Muscle layer of duodenum (tissue), 2 donors: ENCODE results near the gene SPECC1.
"Not testable (repeated sequence)": the region's sequence is repeated elsewhere in the genome, so short reads cannot be mapped to it uniquely, and the experiment has no call there.

Experiments used
- H3K27ac ChIP-seq: one replicate; pipeline ENCODE4 v1.7.0; 2013; ENCODE audit warnings: mild to moderate bottlenecking, low read length
- H3K27me3 ChIP-seq: one replicate; pipeline ENCODE4 v1.7.0; 2013; ENCODE audit warnings: low read depth, mild to moderate bottlenecking, control low read depth, low read length
- H3K36me3 ChIP-seq, 2 donors: one replicate each; pipeline ENCODE4 v1.7.0; 2013; ENCODE audit warnings: low read length in 2 of 2, control low read depth in 1 of 2, mild to moderate bottlenecking in 1 of 2; ENCODE audit not compliant: insufficient read depth in 2 of 2, control insufficient read depth in 1 of 2
- H3K4me1 ChIP-seq, 2 donors: one replicate each; pipeline ENCODE4 v1.7.0; 2013; ENCODE audit warnings: low read length in 2 of 2, mild to moderate bottlenecking in 2 of 2, control low read depth in 1 of 2, moderate library complexity in 1 of 2; ENCODE audit not compliant: insufficient read depth in 2 of 2, control insufficient read depth in 1 of 2
- H3K4me3 ChIP-seq, 2 donors: one replicate each; pipeline ENCODE4 v1.7.0; 2013; ENCODE audit warnings: low read length in 2 of 2, low read depth in 1 of 2, mild to moderate bottlenecking in 1 of 2
- H3K9me3 ChIP-seq, 2 donors: one replicate each; pipeline ENCODE4 v1.7.0; 2013; ENCODE audit warnings: low read length in 2 of 2, control low read depth in 1 of 2, mild to moderate bottlenecking in 1 of 2; ENCODE audit not compliant: control insufficient read depth in 1 of 2
- donor health status: healthy.

Gene SPECC1

DNA sequence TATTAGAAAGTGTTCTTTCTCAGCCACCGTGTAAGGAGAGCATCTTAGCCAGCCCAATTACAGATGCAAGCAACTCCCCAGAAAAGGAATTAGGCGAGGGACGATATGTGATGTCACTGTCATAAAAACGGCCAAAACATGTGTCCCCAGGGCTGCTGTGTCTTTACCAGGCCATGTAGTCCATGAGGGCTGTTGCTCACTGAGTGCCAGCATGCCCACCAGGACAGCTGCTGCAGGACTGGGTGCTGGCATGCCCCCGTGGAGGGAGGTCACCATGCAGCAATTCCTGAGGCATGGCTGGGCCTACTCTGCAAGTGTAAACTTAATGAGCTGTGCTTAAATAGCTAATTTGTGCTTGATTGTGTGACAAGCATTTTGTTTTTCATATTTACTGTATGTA is 301.3 kb downstream of the SPECC1 start:
- H3K4me1 ChIP-seq = no peaks in the 10 kb centered on the region
- peaks cover 0 to 15% of the 10 kb centered on the region in 2 donors for H3K9me3 ChIP-seq
- H3K4me3 ChIP-seq = no peak overlapping the region
- no peak overlapping the region for H3K27ac ChIP-seq
- no peaks in the 10 kb centered on the region for H3K27me3 ChIP-seq
- peaks cover 0 to 12% of the 10 kb centered on the region in 2 donors for H3K36me3 ChIP-seq

DNA sequence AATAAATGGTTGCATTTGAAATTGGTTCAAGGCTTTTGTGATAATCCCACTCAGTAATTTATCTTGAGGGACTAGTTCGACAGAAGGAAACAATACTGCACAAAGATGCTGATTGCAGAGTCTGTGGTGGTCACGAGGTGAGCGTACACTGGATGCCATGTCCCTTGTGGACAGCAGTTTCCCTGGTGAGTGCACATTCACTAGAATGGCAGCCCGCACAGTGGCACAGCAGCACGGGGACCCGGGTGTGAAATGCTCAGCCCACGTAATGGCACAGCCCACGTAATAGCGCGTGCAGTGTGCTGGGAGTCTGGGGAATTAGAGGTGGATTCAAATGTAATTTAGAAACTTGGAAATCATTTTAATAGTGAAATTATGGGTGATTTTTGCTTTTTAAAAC is 304.1 kb downstream of the SPECC1 start:
- no peaks in the 10 kb centered on the region for H3K36me3 ChIP-seq
- no peak overlapping the region for H3K4me3 ChIP-seq
- H3K4me1 ChIP-seq = no peaks in the 10 kb centered on the region
- H3K9me3 ChIP-seq = no peaks in the 10 kb centered on the region
- H3K27me3 ChIP-seq = no peaks in the 10 kb centered on the region
- H3K27ac ChIP-seq = no peak overlapping the region

GRCh38 chr17:20313891-20314290 is 304.7 kb downstream of the SPECC1 start:
- Histone ChIP-seq H3K4me1 (no peaks in the 10 kb centered on the region), H3K9me3 (no peaks in the 10 kb centered on the region), H3K4me3 (no peak overlapping the region), H3K27ac (no peak overlapping the region), H3K27me3 (no peaks in the 10 kb centered on the region), H3K36me3 (no peaks in the 10 kb centered on the region)

GRCh38 chr17:20314834-20315233 is 305.7 kb downstream of the SPECC1 start:
- Histone ChIP-seq H3K9me3 (no peaks in the 10 kb centered on the region), H3K36me3 (no peaks in the 10 kb centered on the region), H3K4me3 (no peak overlapping the region), H3K27me3 (no peaks in the 10 kb centered on the region), H3K27ac (no peak overlapping the region), H3K4me1 (no peaks in the 10 kb centered on the region)

DNA sequence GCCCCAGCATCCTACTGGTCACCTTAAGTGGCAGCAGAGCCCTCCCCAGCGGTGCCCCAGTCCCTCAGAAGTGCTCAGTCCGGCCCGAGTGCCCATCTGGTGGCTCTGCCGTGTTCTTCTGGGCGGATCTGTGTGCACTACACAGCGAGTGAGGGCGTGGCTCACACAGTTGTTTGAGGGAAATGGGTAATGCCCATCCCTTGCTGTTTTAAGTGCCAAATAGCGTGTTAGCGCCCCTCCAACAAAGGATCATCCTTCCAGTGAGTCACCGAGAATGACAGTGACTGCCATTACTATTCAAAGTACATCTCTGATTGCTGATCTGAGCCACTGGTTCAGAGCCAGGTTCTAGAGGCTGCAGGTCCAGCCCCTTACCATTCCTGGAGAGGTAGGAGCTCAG is 306.2 kb downstream of the SPECC1 start:
- Histone ChIP-seq H3K4me1 (no peaks in the 10 kb centered on the region), H3K9me3 (no peaks in the 10 kb centered on the region), H3K36me3 (no peaks in the 10 kb centered on the region), H3K27ac (no peak overlapping the region), H3K4me3 (no peak overlapping the region), H3K27me3 (no peaks in the 10 kb centered on the region)

DNA sequence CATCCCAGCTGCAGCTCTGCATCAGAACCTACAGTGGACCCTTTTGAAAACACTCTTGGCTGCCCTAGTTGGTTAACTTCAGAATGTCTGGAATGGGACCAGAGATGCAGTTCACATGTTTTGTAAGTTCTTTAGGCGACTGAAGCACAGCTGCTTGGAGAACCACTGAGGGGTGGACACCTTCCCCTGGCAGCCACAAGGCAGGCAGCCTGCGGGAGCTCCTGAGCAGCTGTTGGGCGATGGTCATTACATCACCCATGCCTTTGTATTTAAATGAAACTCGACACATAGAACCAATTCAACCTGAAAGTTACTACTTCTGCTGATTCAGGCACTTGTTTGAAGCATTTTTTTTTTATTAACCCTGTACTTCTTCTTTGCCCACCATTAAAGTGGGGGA is 306.7 kb downstream of the SPECC1 start:
- no peaks in the 10 kb centered on the region for H3K9me3 ChIP-seq
- no peak overlapping the region for H3K27ac ChIP-seq
- no peaks in the 10 kb centered on the region for H3K4me1 ChIP-seq
- H3K4me3 ChIP-seq = no peak overlapping the region
- no peaks in the 10 kb centered on the region for H3K27me3 ChIP-seq
- H3K36me3 ChIP-seq = no peaks in the 10 kb centered on the region

- not testable (repeated sequence) for H3K4me1 ChIP-seq, H3K27me3 ChIP-seq, H3K27ac ChIP-seq, H3K36me3 ChIP-seq, H3K4me3 ChIP-seq, H3K9me3 ChIP-seq
These were observed 311.5 kb downstream of the SPECC1 start for GRCh38 chr17:20320535-20321229.

- not testable (repeated sequence) for H3K27me3 ChIP-seq, H3K9me3 ChIP-seq, H3K27ac ChIP-seq, H3K4me1 ChIP-seq, H3K36me3 ChIP-seq, H3K4me3 ChIP-seq
These were observed 312.2 kb downstream of the SPECC1 start for GRCh38 chr17:20321357-20321756.

- not testable (repeated sequence) for H3K27ac ChIP-seq, H3K4me1 ChIP-seq, H3K9me3 ChIP-seq, H3K27me3 ChIP-seq, H3K36me3 ChIP-seq, H3K4me3 ChIP-seq
These were observed 318.6 kb downstream of the SPECC1 start for GRCh38 chr17:20327739-20328138.

- not testable (repeated sequence) for H3K4me3 ChIP-seq, H3K9me3 ChIP-seq, H3K36me3 ChIP-seq, H3K27ac ChIP-seq, H3K27me3 ChIP-seq, H3K4me1 ChIP-seq
These were observed 342.2 kb downstream of the SPECC1 start for GRCh38 chr17:20351405-20351804.

- not testable (repeated sequence) for H3K36me3 ChIP-seq, H3K4me1 ChIP-seq, H3K27ac ChIP-seq, H3K4me3 ChIP-seq, H3K9me3 ChIP-seq, H3K27me3 ChIP-seq
These were observed 343.4 kb downstream of the SPECC1 start for GRCh38 chr17:20352567-20352966.

GRCh38 chr17:20363846-20364245 is 354.7 kb downstream of the SPECC1 start:
- H3K27ac ChIP-seq, H3K27me3 ChIP-seq, H3K36me3 ChIP-seq, H3K9me3 ChIP-seq, H3K4me1 ChIP-seq, H3K4me3 ChIP-seq: not testable (repeated sequence)
